ENCODE data around the gene SLC43A3.

The SLC43A3 gene

GRCh38 chr11:57379732-57380131 lies 47.2 kb downstream of the SLC43A3 start:
- DNase-seq (ENCODE audit: low read depth) = peak; percentile 39
- no peak for TF ChIP-seq CTCF (conservative IDR thresholded peaks at IDR 0.05; ENCODE audit: low read depth, low read length)
- H3K4me3 ChIP-seq (ENCODE audit: low read depth, low read length) = no peak overlapping the region

GRCh38 chr11:57378186-57378585 lies 48.7 kb downstream of the SLC43A3 start:
- no peak for TF ChIP-seq CTCF (conservative IDR thresholded peaks at IDR 0.05; ENCODE audit: low read depth, low read length)
- no peak for DNase-seq (ENCODE audit: low read depth)

GRCh38 chr11:57377107-57377506 lies 49.8 kb downstream of the SLC43A3 start:
- TF ChIP-seq CTCF (conservative IDR thresholded peaks at IDR 0.05; ENCODE audit: low read depth, low read length) = no peak
- no peak for DNase-seq (ENCODE audit: low read depth)
- H3K4me3 ChIP-seq (ENCODE audit: low read depth, low read length) = no peak overlapping the region

More at GRCh38 chr11:57378186-57378585, 48.7 kb downstream of the SLC43A3 start:
- no peak overlapping the region for H3K4me3 ChIP-seq (ENCODE audit: low read depth, low read length)

- no peak for TF ChIP-seq CTCF (conservative IDR thresholded peaks at IDR 0.05; ENCODE audit: low read depth, low read length)
- DNase-seq (ENCODE audit: low read depth) = no peak
Observed at GRCh38 chr11:57376095-57377090, 50.5 kb downstream of the SLC43A3 start.

GRCh38 chr11:57375490-57375889 lies 51.4 kb downstream of the SLC43A3 start:
- no peak overlapping the region for H3K4me3 ChIP-seq (ENCODE audit: low read depth, low read length)
- TF ChIP-seq CTCF (conservative IDR thresholded peaks at IDR 0.05; ENCODE audit: low read depth, low read length) = no peak
- DNase-seq (ENCODE audit: low read depth) = no peak

More at GRCh38 chr11:57376095-57377090, 50.5 kb downstream of the SLC43A3 start:
- no peak overlapping the region for H3K4me3 ChIP-seq (ENCODE audit: low read depth, low read length)

GRCh38 chr11:57374966-57375365 lies 52.0 kb downstream of the SLC43A3 start:
- TF ChIP-seq CTCF (conservative IDR thresholded peaks at IDR 0.05; ENCODE audit: low read depth, low read length) = no peak
- no peak for DNase-seq (ENCODE audit: low read depth)
- no peak overlapping the region for H3K4me3 ChIP-seq (ENCODE audit: low read depth, low read length)

All from choroid plexus epithelial cell (primary cell).